ENCODE data around the gene BSCL2.

The BSCL2 gene

DNA sequence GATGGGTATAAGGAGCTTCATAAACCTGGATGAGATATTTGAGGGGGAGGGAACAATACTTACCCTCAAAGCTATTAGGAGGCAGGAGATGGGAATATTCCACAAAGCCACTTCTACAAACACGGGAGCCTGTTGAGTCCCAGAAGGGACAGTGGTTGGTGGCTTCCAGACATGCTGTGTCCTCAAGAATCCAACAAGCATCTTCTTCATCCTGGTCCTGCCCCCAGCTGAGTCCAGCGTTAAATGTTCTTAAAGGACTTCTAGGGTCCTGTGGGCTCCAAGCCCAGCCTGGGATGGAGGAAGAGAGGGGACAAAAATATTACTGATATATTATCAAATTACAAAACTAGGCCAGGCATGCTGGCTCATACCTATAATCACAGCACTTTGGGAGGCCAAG, 39.8 kb downstream of the BSCL2 start:
- H4K20me1 ChIP-seq (ENCODE audit: insufficient read depth): no peaks in the 10 kb centered on the region
- no peak overlapping the region for H3K4me3 ChIP-seq (IDR thresholded peaks at IDR 0.05; ENCODE audit: insufficient read depth, low read depth, low read length)
- H3K9ac ChIP-seq: no peak overlapping the region
- peaks cover 5% of the 10 kb centered on the region; the same call in 1 of the 2 replicates for H3K79me2 ChIP-seq (ENCODE audit: insufficient read depth, low read depth)
- no peak overlapping the region for H3K4me2 ChIP-seq
- H3K27me3 ChIP-seq (ENCODE audit: insufficient read depth, low read depth): no peaks in the 10 kb centered on the region
- TF ChIP-seq, protein P1, sequence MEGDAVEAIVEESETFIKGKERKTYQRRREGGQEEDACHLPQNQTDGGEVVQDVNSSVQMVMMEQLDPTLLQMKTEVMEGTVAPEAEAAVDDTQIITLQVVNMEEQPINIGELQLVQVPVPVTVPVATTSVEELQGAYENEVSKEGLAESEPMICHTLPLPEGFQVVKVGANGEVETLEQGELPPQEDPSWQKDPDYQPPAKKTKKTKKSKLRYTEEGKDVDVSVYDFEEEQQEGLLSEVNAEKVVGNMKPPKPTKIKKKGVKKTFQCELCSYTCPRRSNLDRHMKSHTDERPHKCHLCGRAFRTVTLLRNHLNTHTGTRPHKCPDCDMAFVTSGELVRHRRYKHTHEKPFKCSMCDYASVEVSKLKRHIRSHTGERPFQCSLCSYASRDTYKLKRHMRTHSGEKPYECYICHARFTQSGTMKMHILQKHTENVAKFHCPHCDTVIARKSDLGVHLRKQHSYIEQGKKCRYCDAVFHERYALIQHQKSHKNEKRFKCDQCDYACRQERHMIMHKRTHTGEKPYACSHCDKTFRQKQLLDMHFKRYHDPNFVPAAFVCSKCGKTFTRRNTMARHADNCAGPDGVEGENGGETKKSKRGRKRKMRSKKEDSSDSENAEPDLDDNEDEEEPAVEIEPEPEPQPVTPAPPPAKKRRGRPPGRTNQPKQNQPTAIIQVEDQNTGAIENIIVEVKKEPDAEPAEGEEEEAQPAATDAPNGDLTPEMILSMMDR (conservative IDR thresholded peaks at IDR 0.05; ENCODE audit: low read depth, low read length): no peak
- no peak overlapping the region for H2AFZ ChIP-seq (ENCODE audit: low read depth)
- H3K4me1 ChIP-seq (ENCODE audit: low read depth, poor library complexity, severe bottlenecking): peaks cover 13% of the 10 kb centered on the region
- no peaks in the 10 kb centered on the region for H3K36me3 ChIP-seq (ENCODE audit: insufficient read depth)
- H3K27ac ChIP-seq: no peak overlapping the region

DNA sequence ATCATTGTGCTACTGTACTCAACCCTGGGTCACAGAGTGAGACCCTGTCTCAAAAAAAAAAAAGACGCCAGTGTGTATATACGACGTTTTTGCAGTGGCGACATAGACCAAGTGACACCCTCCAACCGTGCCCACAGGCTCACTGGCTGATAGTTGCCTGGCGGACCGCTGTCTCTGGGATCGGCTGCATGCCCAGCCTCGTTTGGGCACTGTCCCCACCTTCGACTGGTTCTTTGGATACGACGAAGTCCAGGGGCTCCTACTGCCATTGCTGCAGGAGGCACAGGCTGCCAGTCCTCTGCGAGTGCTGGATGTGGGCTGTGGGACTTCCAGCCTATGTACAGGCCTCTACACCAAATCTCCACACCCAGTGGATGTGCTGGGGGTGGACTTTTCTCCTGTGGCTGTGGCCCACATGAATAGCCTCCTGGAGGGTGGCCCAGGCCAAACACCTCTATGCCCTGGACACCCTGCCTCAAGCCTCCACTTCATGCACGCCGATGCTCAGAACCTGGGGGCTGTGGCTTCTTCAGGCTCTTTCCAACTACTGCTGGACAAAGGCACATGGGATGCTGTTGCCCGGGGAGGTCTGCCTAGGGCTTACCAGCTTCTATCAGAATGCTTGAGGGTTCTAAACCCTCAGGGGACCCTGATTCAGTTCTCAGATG, 40.8 kb downstream of the BSCL2 start:
- Histone ChIP-seq H4K20me1 (ENCODE audit: insufficient read depth) (no peaks in the 10 kb centered on the region), H3K9ac (no peak overlapping the region), H3K4me2 (no peak overlapping the region), H3K27ac (no peak overlapping the region), H3K4me1 (ENCODE audit: low read depth, poor library complexity, severe bottlenecking) (peaks cover 13% of the 10 kb centered on the region), H2AFZ (ENCODE audit: low read depth) (no peak overlapping the region), H3K27me3 (ENCODE audit: insufficient read depth, low read depth) (no peaks in the 10 kb centered on the region), H3K4me3 (IDR thresholded peaks at IDR 0.05; ENCODE audit: insufficient read depth, low read depth, low read length) (no peak overlapping the region), H3K36me3 (ENCODE audit: insufficient read depth) (no peaks in the 10 kb centered on the region), H3K79me2 (ENCODE audit: insufficient read depth, low read depth) (peaks cover under 1% of the 10 kb centered on the region; the same call in 1 of the 2 replicates)
- TF ChIP-seq, protein P1 (conservative IDR thresholded peaks at IDR 0.05; ENCODE audit: low read depth, low read length): no peak

- Histone ChIP-seq H3K4me1 (ENCODE audit: low read depth, poor library complexity, severe bottlenecking) (peaks cover 10% of the 10 kb centered on the region), H3K4me3 (IDR thresholded peaks at IDR 0.05; ENCODE audit: insufficient read depth, low read depth, low read length) (no peak overlapping the region), H3K9ac (no peak overlapping the region), H3K79me2 (ENCODE audit: insufficient read depth, low read depth) (no peaks in the 10 kb centered on the region), H3K4me2 (peak overlapping the region; percentile 71; the same call in 1 of the 2 replicates), H3K27ac (no peak overlapping the region), H4K20me1 (ENCODE audit: insufficient read depth) (no peaks in the 10 kb centered on the region), H3K27me3 (ENCODE audit: insufficient read depth, low read depth) (no peaks in the 10 kb centered on the region), H3K36me3 (ENCODE audit: insufficient read depth) (no peaks in the 10 kb centered on the region), H2AFZ (ENCODE audit: low read depth) (no peak overlapping the region; the same call in 1 of the 2 replicates)
- TF ChIP-seq, protein P1 (conservative IDR thresholded peaks at IDR 0.05; ENCODE audit: low read depth, low read length): no peak
Measured at GRCh38 chr11:62665599-62666258, 41.5 kb downstream of the BSCL2 start.

DNA sequence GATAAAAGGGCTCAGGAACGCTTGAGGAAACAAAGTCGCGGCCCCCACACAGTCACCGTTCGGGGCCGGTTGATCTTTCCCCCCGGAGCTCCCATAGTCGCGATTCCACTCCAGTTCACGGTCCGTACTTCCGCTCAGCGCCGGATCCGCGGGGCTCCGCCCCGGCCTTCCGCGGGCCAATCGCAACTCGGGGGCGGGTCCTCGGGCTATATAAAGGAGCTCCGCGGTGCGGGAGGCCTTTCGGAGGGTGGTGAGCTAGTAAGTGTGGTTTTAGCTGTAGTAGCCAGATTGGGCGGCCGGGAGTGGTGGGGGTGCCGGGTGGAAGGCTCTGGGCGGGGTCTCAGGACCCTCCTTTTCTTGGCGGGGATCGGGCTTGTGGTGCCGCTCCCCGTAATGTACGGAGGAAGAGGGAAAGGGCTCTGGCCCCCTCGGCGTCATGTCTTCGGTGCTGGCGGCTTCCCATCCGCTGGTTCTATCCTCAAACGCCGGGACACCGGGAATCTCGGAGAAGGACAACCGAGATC, 42.1 kb downstream of the BSCL2 start, which contains the start of the genes C11orf98 and CSKMT:
C11orf98 (minus strand) TSS at position 136 of the 524 bp plus-strand sequence; CDS start at position 95, 41 bp downstream.
CSKMT (plus strand) TSS at position 238 of the 524 bp plus-strand sequence. CDS start 568 bp downstream, outside the sequence.
- TF ChIP-seq, protein P1 (conservative IDR thresholded peaks at IDR 0.05; ENCODE audit: low read depth, low read length): no peak
- Histone ChIP-seq H3K4me2 (peak within 1 kb of the TSS; percentile 71), H3K27ac (peak within 1 kb of the TSS; percentile 45; the same call in 1 of the 2 replicates), H3K4me3 (IDR thresholded peaks at IDR 0.05; ENCODE audit: insufficient read depth, low read depth, low read length) (no peak within 1 kb of the TSS), H2AFZ (ENCODE audit: low read depth) (peak within 1 kb of the TSS; percentile 84), H3K27me3 (ENCODE audit: insufficient read depth, low read depth) (no peaks in the 10 kb centered on the region), H3K9ac (peak within 1 kb of the TSS; percentile 67; the same call in 1 of the 2 replicates), H3K36me3 (ENCODE audit: insufficient read depth) (no peaks in the 10 kb centered on the region), H3K4me1 (ENCODE audit: low read depth, poor library complexity, severe bottlenecking) (peaks cover 9% of the 10 kb centered on the region), H3K79me2 (ENCODE audit: insufficient read depth, low read depth) (no peaks in the 10 kb centered on the region), H4K20me1 (ENCODE audit: insufficient read depth) (no peaks in the 10 kb centered on the region)
